T-helper 9 cell (primary cell): ENCODE measurements around the gene ALX1.

Experiments used
- DNase-seq: peaks from one replicate; pipeline ENCODE4 v3.0.0-alpha.2; 2020
- total RNA-seq, 2 donors: gene quantifications; one replicate each; lab custom pipeline; 2026; lab: John Stamatoyannopoulos, UW

The ALX1 gene
- 0 to 0.07 reads per million in 2 donors for total RNA-seq

GRCh38 chr12:85280165-85280983, at the start of gene ALX1:
TSS of gene ALX1 (plus strand) at chr12:85280220. CDS start at chr12:85280262, 42 bp downstream.
- no peak for DNase-seq

GRCh38 chr12:85237327-85237726, 42.7 kb upstream of the ALX1 start:
- no peak for DNase-seq

GRCh38 chr12:85244561-85244960, 35.5 kb upstream of the ALX1 start:
- DNase-seq, result no peak

GRCh38 chr12:85253853-85254252, 26.2 kb upstream of the ALX1 start:
- no peak for DNase-seq

- DNase-seq, result no peak
Measured at GRCh38 chr12:85257671-85258070, 22.3 kb upstream of the ALX1 start.

- no peak for DNase-seq
Measured at GRCh38 chr12:85260447-85260846, 19.6 kb upstream of the ALX1 start.

GRCh38 chr12:85260896-85261295, 19.1 kb upstream of the ALX1 start:
- no peak for DNase-seq

GRCh38 chr12:85266356-85266755, 13.7 kb upstream of the ALX1 start:
- no peak for DNase-seq

GRCh38 chr12:85273381-85274314, 6.4 kb upstream of the ALX1 start:
- no peak for DNase-seq

GRCh38 chr12:85274315-85274651, 5.7 kb upstream of the ALX1 start:
- no peak for DNase-seq

GRCh38 chr12:85275374-85275773, 4.6 kb upstream of the ALX1 start:
- DNase-seq, result no peak

- no peak for DNase-seq
Measured at GRCh38 chr12:85277191-85277590, 2.8 kb upstream of the ALX1 start.

- DNase-seq, result no peak
Measured at GRCh38 chr12:85277900-85278597, 2.0 kb upstream of the ALX1 start.

- DNase-seq, result no peak
Measured at GRCh38 chr12:85278598-85279448, 1.2 kb upstream of the ALX1 start.

GRCh38 chr12:85279449-85280164, 413 bp upstream of the ALX1 start:
- no peak for DNase-seq

- no peak for DNase-seq
Measured at GRCh38 chr12:85280984-85281630, 1.1 kb downstream of the ALX1 start.

GRCh38 chr12:85281636-85282312, 1.8 kb downstream of the ALX1 start:
- DNase-seq, result no peak

- DNase-seq, result no peak
Measured at GRCh38 chr12:85283560-85283959, 3.5 kb downstream of the ALX1 start.

- no peak for DNase-seq
Measured at GRCh38 chr12:85296362-85296761, 16.3 kb downstream of the ALX1 start.

GRCh38 chr12:85299053-85299452, 19.0 kb downstream of the ALX1 start:
- DNase-seq, result no peak
